ENCODE results near the gene UGDH. TPM values are rescaled to one million over a fixed set of nuclear protein-coding genes. Genes with fewer than 3 reads are reported as not detected.

UGDH gene
- total and polyA plus RNA-seq, 2 of the 13 experiments (the other 11 are each of a cell fraction or from before 2014, with no cell fraction given): 99.0 to 384 TPM

- TF ChIP-seq HOXA3 (CRISPR knock-in tag; IDR thresholded peaks at IDR 0.05) (peak; percentile 99), ZHX2 (IDR thresholded peaks at IDR 0.05; ENCODE audit: low read depth) (peak; percentile 96), ZHX2 (CRISPR knock-in tag; IDR thresholded peaks at IDR 0.05; ENCODE audit: borderline replicate concordance) (no peak), SP5 (CRISPR knock-in tag; IDR thresholded peaks at IDR 0.05; ENCODE audit: borderline replicate concordance, low read depth) (0 out of 2 replicates have a peak, but pooled peaks have one; percentile 12), ZNF577 (CRISPR knock-in tag; IDR thresholded peaks at IDR 0.05; ENCODE audit: borderline replicate concordance, low read depth) (0 out of 2 replicates have a peak, but pooled peaks have one; percentile 28), JUN (CRISPR knock-in tag; IDR thresholded peaks at IDR 0.05) (peak; percentile 80; the same call in 1 of the 2 replicates), ZNF674 (CRISPR knock-in tag; IDR thresholded peaks at IDR 0.05; ENCODE audit: low read depth) (peak; percentile 90; the same call in 1 of the 2 replicates), ZNF20 (CRISPR knock-in tag; IDR thresholded peaks at IDR 0.05) (no peak; the same call in 1 of the 2 replicates), ATRX (CRISPR knock-in tag; IDR thresholded peaks at IDR 0.05; ENCODE audit: borderline replicate concordance) (no peak), ZNF33A (CRISPR knock-in tag; IDR thresholded peaks at IDR 0.05; ENCODE audit: borderline replicate concordance) (no peak), CBX5 (CRISPR knock-in tag; IDR thresholded peaks at IDR 0.05; ENCODE audit: borderline replicate concordance) (peak; percentile 72; the same call in 1 of the 2 replicates), ZNF740 (CRISPR knock-in tag; IDR thresholded peaks at IDR 0.05) (no peak; the same call in 1 of the 2 replicates), ZFP91 (CRISPR knock-in tag; IDR thresholded peaks at IDR 0.05; ENCODE audit: borderline replicate concordance) (peak; percentile 86; the same call in 1 of the 2 replicates), HES4 (CRISPR knock-in tag; IDR thresholded peaks at IDR 0.05; ENCODE audit: borderline replicate concordance) (peak; percentile 70; the same call in 1 of the 2 replicates), FOXK2 (IDR thresholded peaks at IDR 0.05) (peak; percentile 62; the same call in 1 of the 2 replicates), ATF4 (CRISPR knock-in tag; IDR thresholded peaks at IDR 0.05) (peak in 1 of 2 experiments; percentile 76; a peak in 2 of 4 replicates), CREBL2 (CRISPR knock-in tag; IDR thresholded peaks at IDR 0.05; ENCODE audit: borderline replicate concordance) (no peak; the same call in 1 of the 2 replicates), HMGA1 (CRISPR knock-in tag; conservative IDR thresholded peaks at IDR 0.05) (no peak), ZNF136 (CRISPR knock-in tag; IDR thresholded peaks at IDR 0.05; ENCODE audit: low read depth) (no peak)
Observed at GRCh38 chr4:39458505-39459300, 68.5 kb downstream of the UGDH start, which contains the start of the genes LIAS and RPL9 (continued).
